Measurements from ENCODE around the gene FERMT3. TPM values are rescaled to one million over a fixed set of nuclear protein-coding genes. Genes with fewer than 3 reads are reported as not detected.
A peak's percentile ranks its signal among the peaks of the same experiment; 100 is the strongest.

FERMT3 gene
- total RNA-seq, 1 donor from 2014 or later = 5.9 TPM

DNA sequence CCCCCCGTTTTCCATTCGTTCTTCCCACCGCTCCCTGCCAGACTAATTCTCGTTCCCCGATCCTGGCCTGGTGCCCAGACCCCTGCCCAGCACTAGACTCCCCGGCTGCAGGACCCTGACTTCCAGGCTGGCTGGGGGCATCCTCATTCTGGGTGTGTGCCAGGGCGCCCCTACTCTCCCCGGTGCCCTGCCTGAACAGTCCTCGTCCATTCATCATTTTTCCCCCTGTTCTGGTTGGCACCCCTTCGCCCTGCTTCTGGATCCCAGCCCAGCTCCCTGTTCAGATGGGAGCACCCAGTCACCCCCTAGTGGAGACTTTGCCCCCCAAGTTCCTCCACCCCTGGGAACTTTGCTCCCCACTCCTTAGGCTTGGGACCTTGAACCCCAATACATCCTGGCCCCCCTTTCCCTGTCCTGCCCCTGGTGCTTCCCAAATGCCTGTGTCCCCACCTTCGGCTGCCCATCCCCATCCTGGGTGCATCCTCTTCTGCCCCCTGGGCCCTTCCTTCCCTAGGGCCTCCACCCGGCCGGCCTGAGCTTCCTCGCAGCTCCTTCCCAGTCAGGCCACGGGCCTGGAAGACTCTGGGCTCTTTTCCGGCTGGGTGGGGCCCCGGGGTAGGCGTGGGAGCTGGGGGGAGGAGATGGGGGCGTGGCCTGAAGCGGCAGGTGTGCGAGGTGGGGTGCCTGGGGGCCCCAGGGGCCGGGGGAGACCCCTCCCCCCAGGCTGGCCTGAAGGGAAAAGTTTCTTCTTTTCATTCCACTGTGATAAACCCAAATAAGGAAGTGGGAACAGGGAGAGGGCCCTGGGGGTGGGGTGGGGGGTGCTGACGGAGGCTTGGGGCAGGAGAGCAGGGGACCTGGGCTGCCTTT lies 45.7 kb downstream of the FERMT3 start:
- peak; percentile 24 for TF ChIP-seq CTCF (IDR thresholded peaks at IDR 0.05; ENCODE audit: unreplicated experiment)
- DNase-seq (ENCODE audit: low spot score, unreplicated experiment) = no peak
- Mint-ChIP-seq H3K4me3 (ENCODE audit: low read depth) (peak overlapping the region; percentile 82), H3K27ac (no peak overlapping the region), H3K4me1 (ENCODE audit: low read depth) (peaks cover 11% of the 10 kb centered on the region), H3K9me3 (ENCODE audit: low read depth) (no peaks in the 10 kb centered on the region), H3K36me3 (ENCODE audit: insufficient read depth) (no peaks in the 10 kb centered on the region), H3K27me3 (peaks cover 3% of the 10 kb centered on the region)

DNA sequence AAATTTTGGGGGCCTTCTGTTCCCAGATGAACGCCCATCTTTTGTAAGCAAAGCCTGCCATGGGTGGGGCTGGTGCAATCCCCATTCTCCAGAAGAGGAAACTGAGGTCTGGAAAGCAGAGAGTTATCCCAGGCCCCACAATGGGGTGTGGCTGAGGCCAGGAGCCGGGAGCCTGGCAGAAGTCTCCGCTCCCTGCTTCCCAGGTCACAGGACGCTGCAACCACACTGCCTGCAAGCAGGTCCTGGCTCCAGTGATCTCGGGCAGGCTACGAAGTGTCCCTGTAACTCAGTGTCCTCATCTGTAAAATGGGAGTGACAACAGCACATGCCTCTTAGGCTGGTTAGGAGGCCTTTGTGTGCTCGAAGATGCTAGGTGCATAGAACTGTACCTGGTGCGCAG lies 46.5 kb downstream of the FERMT3 start:
- DNase-seq (ENCODE audit: low spot score, unreplicated experiment) = no peak
- peak overlapping the region; percentile 31 for H3K4me3 Mint-ChIP-seq (ENCODE audit: low read depth)
- peaks cover 7% of the 10 kb centered on the region for H3K4me1 Mint-ChIP-seq (ENCODE audit: low read depth)
- H3K9me3 Mint-ChIP-seq (ENCODE audit: low read depth) = no peaks in the 10 kb centered on the region
- no peak overlapping the region for H3K27ac Mint-ChIP-seq
- H3K27me3 Mint-ChIP-seq = peaks cover 3% of the 10 kb centered on the region
- H3K36me3 Mint-ChIP-seq (ENCODE audit: insufficient read depth) = peaks cover 1% of the 10 kb centered on the region
- TF ChIP-seq CTCF (IDR thresholded peaks at IDR 0.05; ENCODE audit: unreplicated experiment) = no peak

DNA sequence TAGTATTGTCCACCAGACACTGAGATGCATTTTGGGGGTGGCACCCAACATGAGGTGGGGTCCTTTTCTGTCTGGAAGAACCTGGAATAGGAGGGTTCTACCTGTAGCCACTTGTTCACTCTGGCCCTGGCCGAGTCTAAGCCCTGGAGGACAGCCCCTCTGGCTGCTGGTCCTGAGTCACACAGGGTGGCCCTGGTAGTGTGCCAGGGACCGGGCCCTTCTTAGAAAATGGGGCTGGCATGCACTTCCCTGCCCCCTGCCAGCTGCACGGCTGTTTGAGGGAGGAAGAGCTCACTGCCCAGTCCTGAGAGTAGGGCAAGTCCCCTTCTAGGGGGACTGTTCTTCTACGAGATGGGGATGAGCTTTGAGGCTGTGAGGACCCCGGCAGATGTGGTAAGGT lies 47.0 kb downstream of the FERMT3 start:
- H3K27me3 Mint-ChIP-seq = peaks cover 3% of the 10 kb centered on the region
- TF ChIP-seq CTCF (IDR thresholded peaks at IDR 0.05; ENCODE audit: unreplicated experiment) = no peak
- peaks cover 1% of the 10 kb centered on the region for H3K36me3 Mint-ChIP-seq (ENCODE audit: insufficient read depth)
- H3K9me3 Mint-ChIP-seq (ENCODE audit: low read depth) = no peaks in the 10 kb centered on the region
- peaks cover 7% of the 10 kb centered on the region for H3K4me1 Mint-ChIP-seq (ENCODE audit: low read depth)
- peak overlapping the region; percentile 31 for H3K4me3 Mint-ChIP-seq (ENCODE audit: low read depth)
- peak overlapping the region; percentile 59 for H3K27ac Mint-ChIP-seq
- DNase-seq (ENCODE audit: low spot score, unreplicated experiment) = no peak

DNA sequence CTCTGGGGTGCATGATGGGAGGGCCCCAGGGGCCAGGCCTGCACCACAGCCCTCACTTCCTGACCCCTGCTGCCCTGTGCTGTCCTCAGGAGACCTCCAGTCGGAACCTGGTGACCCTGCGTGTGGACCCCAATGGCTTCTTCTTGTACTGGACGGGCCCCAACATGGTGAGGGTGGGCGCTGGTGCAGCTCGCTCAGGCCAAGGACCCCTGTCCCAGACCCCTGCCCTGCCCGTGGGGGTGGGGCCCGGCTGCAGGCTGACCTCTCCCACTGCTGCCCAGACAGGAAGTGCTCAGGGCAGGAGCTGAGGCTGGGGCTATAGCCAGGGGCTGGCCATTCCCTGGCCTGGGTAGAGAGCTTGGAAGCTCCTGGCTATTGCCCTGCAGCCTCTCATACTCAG lies 47.8 kb downstream of the FERMT3 start:
- no peak for TF ChIP-seq CTCF (IDR thresholded peaks at IDR 0.05; ENCODE audit: unreplicated experiment)
- no peaks in the 10 kb centered on the region for H3K9me3 Mint-ChIP-seq (ENCODE audit: low read depth)
- H3K4me3 Mint-ChIP-seq (ENCODE audit: low read depth) = no peak overlapping the region
- H3K27me3 Mint-ChIP-seq = peaks cover 3% of the 10 kb centered on the region
- H3K4me1 Mint-ChIP-seq (ENCODE audit: low read depth) = peaks cover 7% of the 10 kb centered on the region
- DNase-seq (ENCODE audit: low spot score, unreplicated experiment) = no peak
- no peak overlapping the region for H3K27ac Mint-ChIP-seq
- H3K36me3 Mint-ChIP-seq (ENCODE audit: insufficient read depth) = peaks cover 2% of the 10 kb centered on the region

DNA sequence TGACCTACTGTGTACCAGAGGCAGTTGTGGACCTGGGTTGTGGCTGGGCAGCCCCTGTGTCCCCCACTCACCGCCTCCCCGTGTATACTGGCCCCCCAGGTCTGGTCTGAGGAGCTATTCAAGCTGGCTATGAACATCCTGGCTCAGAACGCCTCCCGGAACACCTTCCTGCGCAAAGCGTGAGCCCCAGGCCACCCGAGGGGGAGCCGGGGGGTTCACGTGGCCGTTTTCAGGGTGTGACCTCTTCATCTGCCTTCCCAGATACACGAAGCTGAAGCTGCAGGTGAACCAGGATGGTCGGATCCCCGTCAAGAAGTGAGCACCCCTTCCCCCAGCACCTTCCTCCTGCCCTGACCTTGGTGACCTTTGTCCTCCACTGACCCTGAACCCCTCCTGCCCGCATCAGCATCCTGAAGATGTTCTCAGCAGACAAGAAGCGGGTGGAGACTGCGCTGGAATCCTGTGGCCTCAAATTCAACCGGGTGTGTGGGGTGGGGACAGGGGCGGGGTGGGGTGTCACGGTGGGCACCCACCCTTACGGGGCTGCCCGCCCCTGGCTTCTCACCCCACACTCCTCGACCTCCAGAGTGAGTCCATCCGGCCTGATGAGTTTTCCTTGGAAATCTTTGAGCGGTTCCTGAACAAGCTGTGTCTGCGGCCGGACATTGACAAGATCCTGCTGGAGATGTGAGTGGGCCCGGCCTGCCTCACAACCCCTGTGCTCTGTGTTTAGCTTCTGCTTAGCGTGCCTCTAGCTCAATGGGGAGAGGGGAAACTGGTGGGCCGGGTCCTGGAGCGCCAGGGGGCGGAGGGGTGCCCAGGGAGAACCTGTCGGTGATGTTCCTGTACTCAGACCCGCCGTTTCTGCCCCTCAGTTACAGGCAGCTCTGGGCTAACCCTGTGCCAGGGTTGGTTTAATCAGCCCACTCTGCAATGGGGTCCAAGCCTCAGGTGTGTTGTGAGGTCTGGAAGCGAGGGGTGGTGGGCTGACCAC lies 48.9 kb downstream of the FERMT3 start:
- H3K4me1 Mint-ChIP-seq (ENCODE audit: low read depth) = peaks cover 7% of the 10 kb centered on the region
- H3K4me3 Mint-ChIP-seq (ENCODE audit: low read depth) = no peak overlapping the region
- peaks cover 12% of the 10 kb centered on the region for H3K36me3 Mint-ChIP-seq (ENCODE audit: insufficient read depth)
- no peaks in the 10 kb centered on the region for H3K9me3 Mint-ChIP-seq (ENCODE audit: low read depth)
- TF ChIP-seq CTCF (IDR thresholded peaks at IDR 0.05; ENCODE audit: unreplicated experiment) = no peak
- no peaks in the 10 kb centered on the region for H3K27me3 Mint-ChIP-seq
- no peak for DNase-seq (ENCODE audit: low spot score, unreplicated experiment)
- H3K27ac Mint-ChIP-seq = no peak overlapping the region

Data from progenitor cell of endocrine pancreas (in vitro differentiated cells).